ENCODE measurements around the gene DDHD1. TPM values are rescaled to one million over a fixed set of nuclear protein-coding genes. Genes with fewer than 3 reads are reported as not detected.

The DDHD1 gene
- total RNA-seq, 3 donors from 2014 or later (not counting 1 experiment from before 2014, with no cell fraction given) = 76.6 to 82.3 (median 80.9) TPM

DNA sequence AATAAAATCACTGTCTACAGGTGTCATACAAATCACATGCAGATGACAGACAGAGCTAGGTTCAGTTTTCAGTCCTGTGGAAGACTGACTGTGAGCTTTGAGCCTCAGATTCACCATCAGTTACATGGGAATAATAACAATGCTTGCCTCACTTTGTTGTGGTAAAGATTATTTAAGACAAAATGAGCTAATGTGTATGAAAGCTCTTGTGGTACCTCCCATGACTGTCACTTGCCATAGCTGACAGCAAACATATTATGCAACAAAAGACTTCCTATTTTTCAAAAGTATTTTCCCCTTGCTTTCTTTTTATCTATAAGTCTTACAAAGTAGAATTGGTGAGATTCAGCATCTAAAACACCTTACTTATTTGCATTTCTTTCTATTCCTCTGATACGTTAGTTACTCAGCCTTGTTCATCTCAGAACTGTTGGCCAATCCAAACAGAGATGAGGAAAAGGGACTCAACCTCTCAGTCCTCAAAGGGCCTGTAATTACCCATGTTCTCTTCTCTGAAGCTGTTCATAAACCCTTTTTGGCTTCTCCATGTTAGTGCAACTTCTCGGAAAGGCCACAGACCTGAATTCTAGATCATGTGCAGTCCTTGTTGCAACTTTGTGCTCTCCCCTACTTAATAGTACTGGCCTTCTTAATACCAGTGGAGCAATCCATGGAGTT is 8.8 kb upstream of the DDHD1 start:
- intact Hi-C loops (cut with micrococcal nuclease) = no loop called here
- Mint-ChIP-seq H3K4me1 (no peaks in the 10 kb centered on the region), H3K9me3 (no peaks in the 10 kb centered on the region), H3K36me3 (no peaks in the 10 kb centered on the region), H3K27me3 (ENCODE audit: low read depth in 2 of 2) (no peaks in the 10 kb centered on the region), H3K4me3 (no peak overlapping the region), H3K27ac (no peak overlapping the region)
- peak in 1 of 2 donors; percentile 19 for DNase-seq
- no peaks in the 10 kb centered on the region for H3K9me3 ChIP-seq (ENCODE audit: control insufficient read depth, insufficient read depth, low read length)
- TF ChIP-seq, protein P1, sequence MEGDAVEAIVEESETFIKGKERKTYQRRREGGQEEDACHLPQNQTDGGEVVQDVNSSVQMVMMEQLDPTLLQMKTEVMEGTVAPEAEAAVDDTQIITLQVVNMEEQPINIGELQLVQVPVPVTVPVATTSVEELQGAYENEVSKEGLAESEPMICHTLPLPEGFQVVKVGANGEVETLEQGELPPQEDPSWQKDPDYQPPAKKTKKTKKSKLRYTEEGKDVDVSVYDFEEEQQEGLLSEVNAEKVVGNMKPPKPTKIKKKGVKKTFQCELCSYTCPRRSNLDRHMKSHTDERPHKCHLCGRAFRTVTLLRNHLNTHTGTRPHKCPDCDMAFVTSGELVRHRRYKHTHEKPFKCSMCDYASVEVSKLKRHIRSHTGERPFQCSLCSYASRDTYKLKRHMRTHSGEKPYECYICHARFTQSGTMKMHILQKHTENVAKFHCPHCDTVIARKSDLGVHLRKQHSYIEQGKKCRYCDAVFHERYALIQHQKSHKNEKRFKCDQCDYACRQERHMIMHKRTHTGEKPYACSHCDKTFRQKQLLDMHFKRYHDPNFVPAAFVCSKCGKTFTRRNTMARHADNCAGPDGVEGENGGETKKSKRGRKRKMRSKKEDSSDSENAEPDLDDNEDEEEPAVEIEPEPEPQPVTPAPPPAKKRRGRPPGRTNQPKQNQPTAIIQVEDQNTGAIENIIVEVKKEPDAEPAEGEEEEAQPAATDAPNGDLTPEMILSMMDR (IDR thresholded peaks at IDR 0.05) = no peak
- no peaks in the 10 kb centered on the region for H3K27me3 ChIP-seq (ENCODE audit: control insufficient read depth, insufficient read depth, low read length)
- H3K4me3 ChIP-seq (ENCODE audit: low read length) = no peak overlapping the region
- no peaks in the 10 kb centered on the region for H3K36me3 ChIP-seq (ENCODE audit: control insufficient read depth, insufficient read depth, low read length)
- no peaks in the 10 kb centered on the region for H3K4me1 ChIP-seq (ENCODE audit: control insufficient read depth, insufficient read depth, low read length)
- H3K27ac ChIP-seq (ENCODE audit: low read length) = no peak overlapping the region
- WGBS (ENCODE audit: insufficient coverage) = 88% methylated on average over 2 of the region's 2 CpGs
- ATAC-seq = peak in 1 of 3 donors; percentile 50

DNA sequence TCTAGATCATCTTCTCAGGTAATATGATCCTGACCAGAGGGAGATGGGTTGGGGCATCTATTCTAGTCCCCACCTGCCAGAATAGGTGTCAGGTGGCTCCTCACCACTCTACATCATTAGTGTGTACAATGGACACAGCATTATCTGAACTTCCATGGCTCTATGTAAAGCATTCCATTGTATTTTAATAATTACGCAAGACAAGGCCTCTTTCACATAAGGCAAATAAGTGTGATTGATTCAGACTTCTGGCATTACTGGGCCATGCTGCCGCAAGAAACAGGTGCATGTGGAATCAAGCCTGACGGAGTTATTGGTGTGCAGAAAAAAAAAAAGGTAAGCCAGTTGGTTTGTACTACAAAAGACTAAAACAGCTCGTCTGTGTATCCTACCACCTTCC is 3.1 kb upstream of the DDHD1 start:
- no peak for ATAC-seq
- TF ChIP-seq, protein P1 (IDR thresholded peaks at IDR 0.05) = no peak
- Histone ChIP-seq H3K4me3 (ENCODE audit: low read length) (no peak overlapping the region), H3K27ac (ENCODE audit: low read length) (no peak overlapping the region), H3K36me3 (ENCODE audit: control insufficient read depth, insufficient read depth, low read length) (no peaks in the 10 kb centered on the region), H3K4me1 (ENCODE audit: control insufficient read depth, insufficient read depth, low read length) (peaks cover 18% of the 10 kb centered on the region), H3K9me3 (ENCODE audit: control insufficient read depth, insufficient read depth, low read length) (no peaks in the 10 kb centered on the region), H3K27me3 (ENCODE audit: control insufficient read depth, insufficient read depth, low read length) (no peaks in the 10 kb centered on the region)
- no peaks in the 10 kb centered on the region for H3K9me3 Mint-ChIP-seq
- no peaks in the 10 kb centered on the region for H3K27me3 Mint-ChIP-seq (ENCODE audit: low read depth in 2 of 2)
- peaks cover 21 to 28% of the 10 kb centered on the region in 2 donors for H3K4me1 Mint-ChIP-seq
- no peak for DNase-seq
- H3K27ac Mint-ChIP-seq = no peak overlapping the region
- no peak overlapping the region for H3K4me3 Mint-ChIP-seq
- 95% methylated on average over 4 of the region's 4 CpGs for WGBS (ENCODE audit: insufficient coverage)
- no peaks in the 10 kb centered on the region for H3K36me3 Mint-ChIP-seq
- intact Hi-C loops (cut with micrococcal nuclease) = no loop called here

DNA sequence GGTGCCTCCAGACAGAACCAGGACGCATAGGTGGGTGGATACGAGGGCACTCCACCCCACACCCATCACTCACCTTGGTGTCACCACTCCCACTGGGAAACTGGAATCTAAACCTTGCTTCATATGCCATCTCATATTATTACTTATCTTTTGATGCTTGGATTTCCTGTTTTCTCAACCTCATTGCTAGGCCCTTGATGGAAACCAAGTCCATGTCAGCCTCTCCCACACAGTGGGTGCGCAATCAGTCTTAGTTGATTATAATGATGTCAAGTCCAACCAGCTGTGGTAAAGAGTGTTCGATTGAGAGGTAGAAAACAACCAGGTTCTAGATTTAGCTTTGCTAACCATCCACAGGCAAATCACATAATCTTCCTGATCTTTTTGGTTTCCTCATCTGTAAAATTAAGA is 584 bp upstream of the DDHD1 start:
- no peak for ATAC-seq
- Histone ChIP-seq H3K4me1 (ENCODE audit: control insufficient read depth, insufficient read depth, low read length) (peaks cover 23% of the 10 kb centered on the region), H3K27me3 (ENCODE audit: control insufficient read depth, insufficient read depth, low read length) (no peaks in the 10 kb centered on the region), H3K27ac (ENCODE audit: low read length) (peak overlapping the region; percentile 88), H3K4me3 (ENCODE audit: low read length) (peak overlapping the region; percentile 33), H3K36me3 (ENCODE audit: control insufficient read depth, insufficient read depth, low read length) (no peaks in the 10 kb centered on the region), H3K9me3 (ENCODE audit: control insufficient read depth, insufficient read depth, low read length) (no peaks in the 10 kb centered on the region)
- peak overlapping the region; percentile 98 to 100 for H3K27ac Mint-ChIP-seq
- no peaks in the 10 kb centered on the region for H3K27me3 Mint-ChIP-seq (ENCODE audit: low read depth in 2 of 2)
- peaks cover 46 to 53% of the 10 kb centered on the region in 2 donors for H3K4me1 Mint-ChIP-seq
- H3K36me3 Mint-ChIP-seq = no peaks in the 10 kb centered on the region
- intact Hi-C loops (cut with micrococcal nuclease) = loop anchor here (1.0 to 5.0 kb wide), 2 partner anchors 44 to 361 kb away; partner anchors contain the start of gene GNPNAT1
- 32% methylated on average over 2 of the region's 4 CpGs for WGBS (ENCODE audit: insufficient coverage)
- no peaks in the 10 kb centered on the region for H3K9me3 Mint-ChIP-seq
- peak overlapping the region; percentile 100 for H3K4me3 Mint-ChIP-seq
- TF ChIP-seq, protein P1 (IDR thresholded peaks at IDR 0.05) = no peak
- no peak for DNase-seq

Measured in natural killer cell (primary cell).